HG03520 (cell line): ENCODE measurements around the gene FHOD3.

Experiments
- ATAC-seq: cut with Tn5 transposase; IDR thresholded peaks from one replicate; pipeline ENCODE4 v1.9.1; 2021; ENCODE audit warnings: mild to moderate bottlenecking, moderate library complexity; ENCODE audit not compliant: unreplicated experiment

The FHOD3 gene

DNA sequence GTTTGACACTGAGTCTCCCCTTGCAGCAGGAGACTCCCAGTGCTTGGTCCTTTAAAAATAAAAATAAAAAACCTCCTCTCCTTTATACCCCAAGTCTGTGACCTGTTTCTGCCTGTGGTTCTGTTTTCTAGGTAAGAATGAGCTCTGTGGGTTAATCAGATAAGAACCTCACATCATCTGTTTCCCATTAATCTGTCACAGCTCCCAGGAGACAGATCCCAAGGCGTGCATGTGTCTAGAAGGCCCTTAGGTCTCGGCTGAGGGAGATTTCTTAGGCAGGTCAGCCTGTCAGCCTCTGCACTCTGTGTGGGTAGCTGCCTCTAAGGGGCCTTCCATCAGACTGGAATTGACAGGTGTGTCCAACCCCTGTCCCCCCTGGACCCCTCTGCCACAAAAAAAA is 80.7 kb downstream of the FHOD3 start:
- ATAC-seq, result no peak

DNA sequence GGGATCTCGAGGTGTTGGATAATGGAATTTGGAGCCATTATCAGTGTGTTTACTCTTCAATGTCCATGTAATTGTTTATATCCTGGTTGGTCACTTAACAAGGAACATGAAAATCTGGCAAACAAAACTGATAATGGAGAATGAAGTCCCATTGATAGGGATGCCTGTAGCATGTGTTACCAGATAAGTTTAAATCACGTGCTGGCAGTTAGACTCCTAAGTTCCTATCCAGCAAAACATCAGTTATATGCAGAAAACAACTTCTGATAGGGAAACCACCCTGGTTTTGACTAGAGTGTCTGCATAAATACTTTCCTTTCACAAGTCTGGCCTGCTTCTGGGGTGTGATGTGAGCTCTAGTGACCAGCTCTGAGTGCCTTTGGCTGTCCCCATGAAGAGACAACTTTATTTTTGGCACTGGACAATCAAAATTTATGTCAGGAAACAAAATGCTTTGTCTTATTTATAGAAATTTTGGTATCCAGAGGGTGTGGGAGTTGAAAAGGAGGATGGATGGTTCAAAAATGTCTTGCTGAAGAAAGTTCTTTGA is 82.0 kb downstream of the FHOD3 start:
- no peak for ATAC-seq

DNA sequence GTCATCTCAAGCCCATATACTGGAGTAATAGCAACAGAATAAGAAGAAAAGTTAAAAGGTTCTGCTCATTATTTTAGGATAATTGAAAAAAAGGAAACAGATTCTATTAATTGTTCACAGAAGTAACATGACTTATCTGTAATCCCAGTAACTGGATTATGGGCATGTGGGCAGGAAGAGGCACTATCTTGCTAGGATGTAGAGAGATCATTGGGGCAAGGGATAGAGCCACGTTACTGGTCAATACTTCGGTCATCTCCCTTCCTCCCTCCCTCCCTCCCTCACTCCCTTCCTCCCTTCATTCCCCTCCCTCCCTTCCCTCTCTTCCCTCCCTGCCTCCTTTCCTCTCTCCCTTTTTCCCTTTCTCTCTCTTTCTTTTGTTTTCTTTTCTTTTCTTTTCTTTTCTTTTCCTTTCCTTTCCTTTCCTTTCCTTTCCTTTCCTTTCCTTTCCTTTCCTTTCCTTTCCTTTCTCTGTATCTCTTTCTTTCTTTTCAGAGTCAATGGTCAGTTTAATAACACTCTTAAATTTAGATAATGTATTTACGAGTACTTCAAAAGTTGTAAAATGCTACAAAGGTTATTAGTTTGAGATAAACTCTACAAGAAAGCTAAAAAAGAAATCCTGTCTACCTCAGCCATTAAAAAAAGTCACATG is 82.8 kb downstream of the FHOD3 start:
- ATAC-seq, result no peak

DNA sequence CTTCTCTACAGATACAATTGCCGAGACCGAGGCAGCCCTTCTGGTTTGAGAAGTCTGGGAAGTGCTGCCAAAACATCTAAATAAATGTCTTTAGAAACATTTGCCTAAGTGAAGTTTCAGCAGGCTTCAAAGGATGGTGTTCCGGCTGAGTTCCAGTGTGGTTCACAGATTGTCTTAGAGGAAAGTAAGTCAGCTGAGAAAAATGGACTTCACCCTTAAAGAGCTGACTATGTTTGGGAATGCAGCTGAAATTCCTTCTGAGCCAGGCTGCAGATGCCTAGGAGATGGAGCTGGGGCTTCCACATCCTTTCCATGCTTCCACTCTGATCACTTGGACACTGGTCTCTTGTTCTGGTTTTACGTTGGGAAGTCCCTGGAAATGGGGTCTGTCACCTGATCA is 83.6 kb downstream of the FHOD3 start:
- ATAC-seq, result no peak

DNA sequence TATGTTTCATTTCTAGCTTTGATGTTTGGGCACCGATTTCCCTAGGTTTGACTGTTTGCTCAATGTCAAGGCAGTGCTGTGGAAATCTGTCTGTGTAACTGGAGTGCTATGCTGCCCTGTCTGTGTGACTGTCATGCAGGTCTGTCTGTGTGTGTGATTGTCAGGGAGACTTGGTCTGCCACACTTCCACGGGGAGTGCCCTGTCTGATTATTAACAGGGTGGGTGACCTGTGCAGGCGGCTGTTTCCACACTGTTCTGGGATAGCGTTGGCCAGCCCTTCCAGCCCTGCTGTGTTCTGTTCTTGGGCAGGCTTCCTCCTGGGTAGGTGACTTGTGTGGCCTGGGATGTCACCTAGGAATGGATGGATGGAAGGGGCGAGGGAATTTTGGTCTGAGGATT is 85.3 kb downstream of the FHOD3 start:
- no peak for ATAC-seq

DNA sequence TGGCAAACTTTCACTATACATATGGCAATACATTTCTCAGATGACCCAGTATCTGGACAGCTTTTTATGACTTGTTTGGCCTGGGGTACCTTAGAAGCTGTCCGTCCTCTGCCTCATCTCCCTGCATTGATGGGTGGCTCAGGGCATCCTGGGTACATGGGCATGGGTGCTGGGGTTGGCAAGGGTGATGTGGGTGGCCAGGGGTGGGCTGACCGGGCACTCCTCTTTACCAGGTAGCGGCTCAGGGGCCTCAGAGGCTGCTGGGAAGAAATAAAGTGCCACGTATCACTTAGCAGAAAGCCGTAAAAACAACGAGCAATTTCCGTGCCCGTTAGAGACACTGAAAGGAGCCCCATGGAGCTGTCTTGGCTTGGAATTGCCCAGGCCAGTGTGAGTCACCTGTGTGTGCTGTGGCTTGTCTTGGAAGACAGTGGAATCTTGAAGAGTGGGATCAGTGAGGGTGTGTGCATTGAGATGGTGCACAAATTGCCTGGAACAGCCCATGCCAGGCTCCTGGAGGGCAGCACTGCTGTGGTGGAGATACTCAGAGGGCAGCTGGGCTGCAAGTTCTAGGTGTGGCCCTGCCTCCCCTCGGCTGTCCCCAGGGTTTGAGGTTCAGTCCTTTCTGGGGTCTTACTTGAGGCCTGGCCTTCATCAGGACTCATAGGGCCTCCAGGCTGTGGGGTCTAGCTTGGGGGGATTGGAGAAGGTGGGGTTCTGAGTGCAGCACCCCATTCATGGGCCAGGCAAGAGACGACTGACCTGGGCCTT is 88.8 kb downstream of the FHOD3 start:
- no peak for ATAC-seq

DNA sequence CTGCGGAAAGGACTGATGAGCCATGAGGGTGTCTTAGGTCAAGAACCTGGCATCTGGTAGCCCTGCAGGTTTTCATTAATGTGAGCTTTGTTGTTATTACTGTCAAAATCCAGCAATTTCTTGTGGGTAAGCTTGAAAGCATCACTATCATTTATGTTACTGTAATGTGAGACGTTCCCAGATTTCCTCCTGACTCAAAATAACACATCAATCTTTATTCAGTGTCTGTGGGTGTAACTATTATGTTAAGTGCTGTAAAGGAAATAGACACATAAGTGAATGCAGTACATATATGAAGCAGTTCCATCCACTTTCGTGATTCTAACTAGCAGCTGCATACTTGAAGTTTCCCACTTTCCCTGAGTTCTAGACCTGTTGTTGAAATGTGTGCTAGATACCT is 89.8 kb downstream of the FHOD3 start:
- no peak for ATAC-seq

DNA sequence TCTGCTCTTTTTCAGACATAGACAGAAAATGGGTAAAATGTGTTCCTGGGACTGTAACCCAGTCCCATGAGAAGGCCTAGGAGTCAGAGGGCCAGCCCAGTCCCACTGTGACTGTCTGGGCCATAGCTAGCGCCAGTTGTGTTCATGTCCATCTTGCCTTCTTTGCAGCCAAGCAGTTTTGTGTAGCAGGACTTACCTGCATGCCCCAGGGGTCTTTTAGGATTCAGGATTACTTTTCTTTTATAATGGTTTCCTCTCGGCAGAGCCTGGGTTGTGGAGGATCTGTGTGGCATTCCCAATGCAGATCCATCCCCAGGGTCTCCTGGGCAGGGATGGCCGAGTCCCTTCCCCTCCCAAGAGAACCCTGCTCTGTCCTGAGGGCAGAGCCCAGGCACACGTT is 90.8 kb downstream of the FHOD3 start:
- no peak for ATAC-seq

DNA sequence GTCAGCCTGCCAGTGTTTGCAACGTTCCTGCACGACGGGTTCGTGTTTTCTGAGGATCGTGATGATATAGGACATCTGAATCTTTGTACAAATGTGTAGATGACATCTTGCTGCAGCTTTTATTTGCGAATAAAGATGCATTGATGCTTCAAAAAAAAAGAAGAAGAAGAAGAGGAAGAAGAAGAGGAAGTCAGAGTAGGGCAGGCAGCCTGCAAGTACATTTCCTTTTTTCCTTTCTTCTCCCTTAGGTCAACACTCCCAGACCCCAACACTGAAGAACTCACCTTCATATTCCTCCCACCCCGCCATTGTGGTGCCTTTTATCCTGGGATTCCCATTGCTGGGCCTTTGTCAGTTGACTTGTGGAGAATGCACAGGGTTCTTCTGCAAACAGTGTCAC is 91.5 kb downstream of the FHOD3 start:
- ATAC-seq, result no peak

DNA sequence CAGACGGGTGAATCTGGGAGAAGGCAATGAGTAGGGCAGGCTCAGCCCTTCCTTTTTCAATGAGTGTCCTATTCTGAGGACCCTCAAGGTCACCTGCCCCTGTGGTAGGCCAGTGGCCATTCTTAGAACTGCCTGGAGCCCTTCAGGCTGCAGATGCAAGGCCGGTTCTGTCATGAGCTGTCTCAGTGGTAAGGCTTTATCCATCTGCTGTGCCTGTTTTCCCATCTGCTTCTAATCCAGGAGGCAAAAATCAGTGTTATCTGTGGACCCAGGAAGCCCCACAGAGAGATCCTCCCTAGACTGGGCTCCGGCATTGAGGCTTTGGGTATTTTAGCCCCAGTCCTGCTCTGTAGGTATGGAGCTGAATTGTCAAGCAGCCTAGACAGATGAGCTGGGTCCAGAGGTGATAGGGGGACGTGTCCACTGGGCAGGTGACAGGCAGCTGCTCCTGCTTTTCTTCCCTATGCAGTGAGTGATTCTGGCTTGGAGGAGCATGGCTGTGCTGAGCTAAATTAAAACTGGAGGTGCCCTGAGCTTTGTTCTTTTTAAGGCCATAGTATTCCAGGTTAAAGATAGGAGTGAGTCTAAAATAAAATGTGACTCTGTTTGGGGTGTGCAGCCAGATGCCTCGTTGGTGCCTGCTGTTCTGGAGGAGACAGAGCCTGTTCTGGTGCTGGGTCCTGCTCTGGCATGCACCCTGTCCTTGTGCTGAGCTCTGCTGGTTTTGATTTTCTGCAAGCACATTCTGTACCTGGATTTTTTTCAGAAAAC is 92.5 kb downstream of the FHOD3 start:
- ATAC-seq, result no peak

DNA sequence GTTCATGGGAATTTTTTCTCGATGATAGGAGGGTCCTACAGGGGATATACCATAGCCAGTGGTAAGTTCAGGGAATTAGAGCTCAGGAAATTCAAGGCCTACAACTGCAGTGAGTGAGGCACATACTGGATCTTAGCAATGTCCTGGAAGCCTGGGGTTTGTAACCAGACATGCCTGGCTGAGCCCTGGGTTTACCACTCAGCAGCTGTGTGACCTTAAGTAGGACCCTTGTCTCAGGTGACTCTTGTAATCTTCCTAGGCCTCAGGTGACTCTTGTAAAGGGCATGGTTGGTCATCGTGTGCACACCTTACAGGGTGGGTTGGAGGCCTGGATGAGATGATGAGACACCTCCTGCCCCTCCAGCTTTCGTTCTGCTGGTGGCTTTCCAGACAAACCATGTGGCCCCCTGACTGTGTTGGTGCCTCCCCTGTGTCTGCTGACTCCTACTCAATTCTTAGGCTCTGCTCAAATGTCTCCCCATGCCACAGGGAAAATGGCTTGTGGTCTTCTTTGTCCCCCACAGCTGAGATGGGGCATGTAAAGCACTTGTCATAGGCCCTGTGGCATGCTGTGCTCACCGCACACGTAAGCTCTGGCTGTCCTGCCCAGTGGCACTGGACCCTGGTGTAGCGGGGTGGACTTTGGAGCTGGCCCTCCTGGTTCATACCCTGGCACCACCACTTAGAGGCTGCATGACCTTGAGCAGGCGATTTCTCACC is 94.1 kb downstream of the FHOD3 start:
- ATAC-seq, result no peak

DNA sequence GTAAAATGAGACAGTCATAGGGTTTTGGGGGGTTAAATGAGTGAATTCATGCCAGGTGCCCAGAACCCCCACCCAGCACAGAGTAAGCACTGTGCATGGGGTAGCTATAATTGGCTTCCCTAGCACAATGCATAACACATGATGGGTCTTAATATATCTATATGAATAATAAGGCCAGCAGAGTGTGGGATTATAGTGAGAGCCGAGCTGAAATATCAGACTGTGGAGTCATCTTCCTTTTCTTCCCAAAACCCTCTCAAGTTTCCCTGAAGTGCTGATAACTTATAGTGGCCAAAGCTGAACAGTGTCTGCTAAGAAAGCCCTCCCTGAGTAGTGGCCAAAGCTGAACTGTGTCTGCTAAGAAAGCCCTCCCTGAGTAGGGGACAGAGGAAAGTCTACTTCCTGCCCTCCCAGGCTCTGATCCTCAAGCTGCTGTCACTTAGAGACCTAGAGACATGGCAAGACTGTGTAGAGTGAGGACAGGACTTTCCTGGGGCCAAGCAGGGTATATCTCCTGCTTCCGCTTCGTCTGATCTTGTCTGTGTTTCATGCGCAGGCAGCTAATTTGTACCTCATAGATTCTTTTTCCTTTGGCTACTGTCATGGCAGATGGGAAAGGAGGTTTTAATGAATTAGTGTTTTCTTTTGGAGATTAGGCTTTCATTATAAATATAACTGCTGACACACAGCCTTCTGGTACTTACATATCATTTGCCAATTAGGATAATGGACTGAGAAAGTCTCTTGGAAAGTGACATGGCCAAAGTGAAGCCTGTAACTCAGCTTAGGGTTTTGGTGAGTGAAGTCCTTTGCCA is 94.9 kb downstream of the FHOD3 start:
- ATAC-seq, result no peak

DNA sequence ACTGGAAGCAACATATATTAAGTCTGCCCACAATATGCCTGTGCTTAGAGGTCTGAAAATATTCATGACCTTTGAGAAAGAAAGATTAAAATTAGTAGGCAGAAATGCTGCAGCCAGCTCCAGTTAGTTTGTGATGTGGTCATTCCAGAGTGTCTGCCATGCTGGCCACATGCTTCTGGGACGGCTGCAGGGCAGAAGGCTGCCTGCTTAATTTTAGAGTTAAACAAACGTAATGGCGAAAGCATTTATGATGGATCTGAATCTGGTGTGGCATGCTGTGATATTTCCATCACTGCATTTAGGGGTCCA is 95.4 kb downstream of the FHOD3 start:
- no peak for ATAC-seq

DNA sequence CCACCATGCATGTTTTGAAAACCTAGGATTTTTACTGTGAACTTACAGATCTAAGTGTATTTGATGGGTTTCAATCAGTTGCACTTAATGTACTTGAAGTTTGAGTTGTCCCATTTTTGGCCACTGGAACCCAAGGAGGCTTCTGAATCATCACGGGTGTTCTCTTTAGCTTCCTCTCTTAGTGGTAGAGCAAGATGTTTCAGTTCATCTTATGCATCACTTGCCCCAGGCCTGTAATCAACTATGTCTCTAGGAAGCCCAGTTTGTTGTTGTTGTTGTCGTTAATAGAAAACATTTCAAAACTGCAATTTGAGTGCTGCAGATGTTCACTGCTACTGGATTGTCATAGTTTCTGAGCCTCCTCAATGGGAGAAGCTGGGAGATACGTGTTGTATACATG is 97.0 kb downstream of the FHOD3 start:
- no peak for ATAC-seq

DNA sequence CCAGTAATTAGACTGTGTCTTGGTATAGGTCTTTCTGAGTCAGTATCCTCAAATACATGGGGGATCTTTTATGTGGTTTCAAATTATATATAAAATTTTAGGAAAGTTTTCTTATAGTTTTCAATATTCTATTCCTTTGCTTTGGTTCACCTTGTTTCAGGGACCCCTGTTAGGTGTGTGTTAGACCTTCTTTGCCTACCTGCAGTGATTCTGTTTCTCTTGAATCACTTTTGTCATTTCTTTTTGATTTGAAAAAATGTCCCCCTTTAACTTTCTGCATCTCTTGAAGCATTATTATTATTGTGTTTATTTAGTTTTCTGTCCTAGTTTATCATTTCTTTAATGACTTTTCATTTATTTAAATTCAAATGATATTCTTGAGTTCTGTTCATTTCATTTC is 98.7 kb downstream of the FHOD3 start:
- no peak for ATAC-seq

DNA sequence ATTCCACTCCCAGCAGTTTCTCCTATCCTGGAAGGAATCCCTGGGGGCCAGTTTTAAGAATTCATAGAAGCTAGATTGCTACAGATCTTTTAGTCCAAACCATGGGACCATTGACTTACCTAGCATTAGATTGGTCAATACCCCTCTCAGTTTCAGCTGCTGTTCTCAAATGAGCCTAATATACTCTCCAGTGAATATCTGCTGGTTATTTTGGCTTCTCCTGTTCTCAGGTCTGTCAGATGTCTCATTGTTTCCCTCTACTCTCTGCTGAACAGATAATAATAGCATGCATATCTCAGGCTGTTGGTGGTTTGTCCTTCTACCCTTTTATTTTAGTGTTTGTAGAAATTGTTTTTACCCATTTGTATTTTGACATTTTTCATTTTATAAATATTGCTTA is 99.5 kb downstream of the FHOD3 start:
- no peak for ATAC-seq

DNA sequence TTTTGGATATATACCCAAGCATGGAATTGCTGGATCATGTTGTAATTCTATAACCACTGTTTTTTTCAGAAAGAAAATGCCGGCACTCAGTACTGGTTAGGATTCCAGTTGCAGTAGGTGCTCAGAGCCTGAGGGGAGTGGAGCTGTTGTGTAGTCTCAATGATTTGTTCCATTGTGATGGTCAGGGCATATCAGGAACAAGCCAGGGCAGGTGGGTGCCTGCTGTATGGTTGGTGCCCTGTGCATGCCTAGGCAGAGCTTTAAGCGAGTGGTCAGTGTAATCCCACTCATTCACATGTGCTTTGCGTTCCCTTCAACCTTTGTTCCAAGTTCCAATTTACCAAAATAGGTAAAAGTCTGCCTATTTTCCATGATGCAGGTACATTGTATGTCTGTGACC is 100.9 kb downstream of the FHOD3 start:
- no peak for ATAC-seq

DNA sequence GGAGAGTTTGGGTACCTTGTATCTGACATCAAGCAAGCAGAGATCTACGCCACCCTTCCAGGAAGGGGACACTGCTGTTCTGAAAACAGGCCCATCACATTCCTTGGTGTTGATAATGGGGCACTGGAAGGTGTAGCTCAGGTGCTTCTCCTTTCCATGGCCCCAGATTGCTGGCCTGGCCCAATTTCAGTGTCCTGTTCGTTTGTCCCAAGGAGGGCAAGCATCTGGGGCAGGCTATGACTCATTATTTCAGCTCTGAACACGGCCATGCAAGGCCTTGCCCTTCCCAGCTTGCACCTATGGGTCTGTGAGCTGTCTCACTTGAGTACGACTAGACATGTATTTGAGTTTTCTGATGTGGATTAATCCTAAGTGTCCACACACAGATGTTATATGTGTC is 101.5 kb downstream of the FHOD3 start:
- no peak for ATAC-seq

DNA sequence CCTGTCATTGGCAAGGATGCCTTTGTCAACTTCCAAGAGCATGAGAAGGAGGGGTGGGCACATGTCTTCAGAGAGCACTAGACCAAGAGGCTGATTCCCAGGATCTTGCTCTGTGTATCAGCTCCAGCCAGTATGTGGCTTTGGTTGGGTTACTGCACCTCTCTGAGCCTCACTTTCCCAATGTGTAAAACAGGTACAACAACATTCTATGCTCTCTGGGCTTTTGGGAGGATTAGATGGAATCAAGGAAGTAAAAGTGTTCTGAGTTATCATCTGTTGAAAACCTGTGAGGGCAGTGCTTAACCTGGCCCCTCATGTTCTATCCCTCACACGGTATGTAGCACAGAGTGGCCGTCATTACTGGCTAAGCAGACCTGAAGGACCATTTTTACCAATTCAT is 103.9 kb downstream of the FHOD3 start:
- ATAC-seq, result no peak

DNA sequence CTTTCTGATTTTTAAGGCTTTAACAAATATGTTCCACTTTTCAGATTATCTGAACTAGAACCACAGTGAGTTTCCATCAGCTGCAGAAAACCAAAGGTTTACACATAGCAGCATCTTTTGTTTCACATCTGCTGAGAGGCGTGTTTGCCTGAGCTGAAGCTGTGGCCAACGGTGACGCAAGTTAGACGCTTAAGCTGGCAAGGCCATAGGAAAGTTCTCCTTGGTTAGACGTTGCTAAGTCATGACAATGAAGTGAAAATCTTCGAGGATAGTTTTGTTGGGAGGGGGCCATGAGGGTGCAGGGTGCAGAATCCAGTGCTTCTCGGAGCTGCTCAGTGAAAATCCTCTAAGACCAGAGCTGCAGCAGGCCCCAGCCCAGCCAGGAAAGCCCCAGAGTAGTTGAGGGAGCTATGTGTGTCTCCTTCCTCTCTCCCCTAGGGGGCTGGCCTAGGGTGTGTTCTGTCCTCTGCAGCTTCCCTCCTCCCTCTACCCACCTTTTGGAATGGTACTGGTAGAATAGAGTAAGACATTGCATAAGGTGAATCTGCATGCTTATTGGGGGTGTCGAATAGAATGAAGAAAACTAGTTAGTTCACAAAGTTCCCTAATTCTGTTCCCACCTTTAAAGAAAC is 105.4 kb downstream of the FHOD3 start:
- no peak for ATAC-seq
